HFFc6 (cell line): ENCODE data around the gene LRRFIP2. TPM values are rescaled to one million over a fixed set of nuclear protein-coding genes. Genes with fewer than 3 reads are reported as not detected.

Experiments
- DNase-seq: peaks from one replicate; pipeline ENCODE4 v3.0.0-alpha.2; 2018
- H3K27ac Mint-ChIP-seq: 2 replicates; pipeline ENCODE4 v1.8.0; 2020; ENCODE audit warnings: mild to moderate bottlenecking, mixed read lengths
- H3K27me3 Mint-ChIP-seq: 2 replicates; pipeline ENCODE4 v1.8.0; 2021; ENCODE audit warnings: mild to moderate bottlenecking, moderate library complexity, mixed read lengths; ENCODE audit not compliant: insufficient read depth
- H3K36me3 Mint-ChIP-seq: 2 replicates; pipeline ENCODE4 v1.8.0; 2021; ENCODE audit warnings: low read depth, mixed read lengths
- H3K4me1 Mint-ChIP-seq: 2 replicates; pipeline ENCODE4 v1.8.0; 2020; ENCODE audit warnings: low read depth, mixed read lengths
- H3K4me3 Mint-ChIP-seq: 2 replicates; pipeline ENCODE4 v1.8.0; 2020; ENCODE audit warnings: mild to moderate bottlenecking, moderate library complexity, mixed read lengths
- H3K9me3 Mint-ChIP-seq: 2 replicates; pipeline ENCODE4 v1.8.0; 2020; ENCODE audit warnings: mild to moderate bottlenecking, mixed read lengths
- total RNA-seq, 6 experiments: library from RNA; stranded (reverse); fragmentation: NEBNext Ultra II Directional; extraction: Animal tissue kit (Norgen Biotek cat#: 25700); gene quantifications; 2 replicates in 1 of 6; 3 replicates in 5 of 6; pipeline ENCODE4 v1.2.3, GENCODE V29; 2021
- TF ChIP-seq, protein P1 (sequence below): fragments of 200-600 bp; sonication (generic); IDR thresholded peaks from 2 replicates; pipeline ENCODE4 v1.5.0; 2021; ENCODE audit warnings: antibody characterized with exemption, mild to moderate bottlenecking

Gene LRRFIP2
- total RNA-seq, 6 experiments from 2014 or later, result 124 to 151 (median 134) TPM

GRCh38 chr3:37130984-37131859 lies 43.2 kb downstream of the LRRFIP2 start:
- Mint-ChIP-seq H3K9me3 (no peaks in the 10 kb centered on the region), H3K27me3 (no peaks in the 10 kb centered on the region; the same call in none of the 2 replicates), H3K27ac (peak overlapping the region; percentile 63), H3K4me3 (no peak overlapping the region; the same call in 1 of the 2 replicates), H3K4me1 (peaks cover 74% of the 10 kb centered on the region), H3K36me3 (peaks cover 42% of the 10 kb centered on the region)
- TF ChIP-seq, protein P1, sequence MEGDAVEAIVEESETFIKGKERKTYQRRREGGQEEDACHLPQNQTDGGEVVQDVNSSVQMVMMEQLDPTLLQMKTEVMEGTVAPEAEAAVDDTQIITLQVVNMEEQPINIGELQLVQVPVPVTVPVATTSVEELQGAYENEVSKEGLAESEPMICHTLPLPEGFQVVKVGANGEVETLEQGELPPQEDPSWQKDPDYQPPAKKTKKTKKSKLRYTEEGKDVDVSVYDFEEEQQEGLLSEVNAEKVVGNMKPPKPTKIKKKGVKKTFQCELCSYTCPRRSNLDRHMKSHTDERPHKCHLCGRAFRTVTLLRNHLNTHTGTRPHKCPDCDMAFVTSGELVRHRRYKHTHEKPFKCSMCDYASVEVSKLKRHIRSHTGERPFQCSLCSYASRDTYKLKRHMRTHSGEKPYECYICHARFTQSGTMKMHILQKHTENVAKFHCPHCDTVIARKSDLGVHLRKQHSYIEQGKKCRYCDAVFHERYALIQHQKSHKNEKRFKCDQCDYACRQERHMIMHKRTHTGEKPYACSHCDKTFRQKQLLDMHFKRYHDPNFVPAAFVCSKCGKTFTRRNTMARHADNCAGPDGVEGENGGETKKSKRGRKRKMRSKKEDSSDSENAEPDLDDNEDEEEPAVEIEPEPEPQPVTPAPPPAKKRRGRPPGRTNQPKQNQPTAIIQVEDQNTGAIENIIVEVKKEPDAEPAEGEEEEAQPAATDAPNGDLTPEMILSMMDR, result no peak
- no peak for DNase-seq

GRCh38 chr3:37130448-37130847 lies 43.9 kb downstream of the LRRFIP2 start:
- TF ChIP-seq, protein P1, result no peak
- peaks cover 70% of the 10 kb centered on the region for H3K4me1 Mint-ChIP-seq
- DNase-seq, result no peak
- H3K27ac Mint-ChIP-seq, result peak overlapping the region; percentile 66
- peaks cover 38% of the 10 kb centered on the region for H3K36me3 Mint-ChIP-seq
- H3K9me3 Mint-ChIP-seq, result no peaks in the 10 kb centered on the region
- peak overlapping the region; percentile 7; the same call in 1 of the 2 replicates for H3K4me3 Mint-ChIP-seq
- H3K27me3 Mint-ChIP-seq, result no peaks in the 10 kb centered on the region; the same call in none of the 2 replicates

GRCh38 chr3:37129871-37130270 lies 44.5 kb downstream of the LRRFIP2 start:
- Mint-ChIP-seq H3K27ac (peak overlapping the region; percentile 66), H3K9me3 (no peaks in the 10 kb centered on the region), H3K36me3 (peaks cover 38% of the 10 kb centered on the region), H3K4me3 (peak overlapping the region; percentile 7; the same call in 1 of the 2 replicates), H3K4me1 (peaks cover 75% of the 10 kb centered on the region), H3K27me3 (no peaks in the 10 kb centered on the region; the same call in none of the 2 replicates)
- DNase-seq, result peak; percentile 67
- TF ChIP-seq, protein P1, result no peak

DNA sequence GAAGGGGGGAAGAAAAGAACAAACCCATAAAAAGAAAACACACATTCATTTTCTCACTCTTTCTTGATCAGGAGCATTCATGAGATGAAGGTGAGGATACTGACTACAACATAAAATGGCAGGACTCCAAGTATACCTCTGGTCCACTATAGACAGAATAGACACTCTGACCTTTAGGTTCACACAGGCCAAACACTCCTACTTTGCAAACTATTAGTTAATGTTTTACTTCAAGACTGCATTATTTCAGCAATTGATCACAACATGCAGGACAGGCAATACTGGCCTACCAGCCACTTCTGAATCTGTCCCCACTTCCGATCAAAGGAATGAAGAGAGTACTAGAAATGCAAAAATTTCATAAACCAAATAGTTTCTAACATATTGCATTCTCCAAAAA lies 47.0 kb downstream of the LRRFIP2 start:
- Mint-ChIP-seq H3K36me3 (peaks cover 32% of the 10 kb centered on the region), H3K9me3 (no peaks in the 10 kb centered on the region), H3K4me1 (peaks cover 86% of the 10 kb centered on the region), H3K4me3 (no peak overlapping the region; the same call in 1 of the 2 replicates), H3K27ac (peak overlapping the region; percentile 61), H3K27me3 (peaks cover 2% of the 10 kb centered on the region)
- DNase-seq, result no peak
- TF ChIP-seq, protein P1, result no peak

DNA sequence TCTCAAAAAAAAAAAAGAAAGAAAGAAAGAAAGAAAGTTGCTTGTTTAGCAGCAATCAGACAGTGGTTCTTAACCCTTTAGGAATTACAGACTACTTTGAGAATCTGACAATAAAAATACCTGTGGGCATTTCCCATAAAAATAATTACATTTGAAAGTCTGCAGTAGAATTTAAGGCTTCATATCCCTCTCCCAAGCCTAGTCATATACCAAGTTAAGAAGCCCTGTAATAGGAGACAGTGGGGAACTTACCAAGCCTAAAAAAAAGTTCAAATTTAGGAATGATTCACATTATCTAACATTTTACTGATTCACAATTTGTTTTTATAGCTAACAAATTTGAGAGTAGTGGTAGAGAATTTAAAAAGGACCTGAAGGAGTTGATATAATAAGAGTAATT lies 47.5 kb downstream of the LRRFIP2 start:
- Mint-ChIP-seq H3K27ac (peak overlapping the region; percentile 61), H3K9me3 (no peaks in the 10 kb centered on the region), H3K27me3 (peaks cover 2% of the 10 kb centered on the region), H3K4me1 (peaks cover 85% of the 10 kb centered on the region), H3K36me3 (peaks cover 37% of the 10 kb centered on the region), H3K4me3 (no peak overlapping the region; the same call in 1 of the 2 replicates)
- no peak for DNase-seq
- TF ChIP-seq, protein P1, result no peak
